ENCODE measurements around the gene LCP2. TPM values are rescaled to one million over a fixed set of nuclear protein-coding genes. Genes with fewer than 3 reads are reported as not detected.

The LCP2 gene
- total RNA-seq, 1 donor from 2014 or later, result 351 TPM

GRCh38 chr5:170201311-170201710 is 96.3 kb downstream of the LCP2 start:
- Mint-ChIP-seq H3K27ac (no peak overlapping the region), H3K9me3 (no peaks in the 10 kb centered on the region), H3K27me3 (ENCODE audit: insufficient read depth) (peaks cover 26% of the 10 kb centered on the region), H3K4me1 (ENCODE audit: low read depth) (no peaks in the 10 kb centered on the region), H3K36me3 (ENCODE audit: low read depth) (no peaks in the 10 kb centered on the region), H3K4me3 (no peak overlapping the region)
- no peak for DNase-seq (ENCODE audit: low spot score)
- intact Hi-C loops (cut with micrococcal nuclease), result no loop called here

DNA sequence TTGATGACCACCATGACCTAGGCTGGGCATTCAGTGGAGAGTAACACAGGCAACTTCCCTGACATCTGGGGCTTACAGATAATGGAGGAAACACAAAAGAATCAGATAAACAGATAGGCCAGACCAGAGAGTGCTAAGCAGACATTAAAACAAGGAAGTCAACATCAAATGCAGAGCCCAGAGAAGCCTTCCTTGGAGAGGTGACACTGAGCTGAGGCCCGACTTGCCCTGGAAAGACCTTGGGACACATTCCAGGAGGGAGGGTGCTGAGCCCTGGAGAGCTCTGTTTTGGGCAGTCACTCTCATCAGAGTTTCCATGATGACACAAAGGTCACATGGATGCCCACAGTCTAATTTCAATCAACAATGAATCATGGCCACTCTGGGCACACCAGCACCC is 96.7 kb downstream of the LCP2 start:
- intact Hi-C loops (cut with micrococcal nuclease), result no loop called here
- no peak overlapping the region for H3K27ac Mint-ChIP-seq
- H3K36me3 Mint-ChIP-seq (ENCODE audit: low read depth), result no peaks in the 10 kb centered on the region
- DNase-seq (ENCODE audit: low spot score), result no peak
- no peaks in the 10 kb centered on the region for H3K4me1 Mint-ChIP-seq (ENCODE audit: low read depth)
- no peak overlapping the region for H3K4me3 Mint-ChIP-seq
- peaks cover 26% of the 10 kb centered on the region for H3K27me3 Mint-ChIP-seq (ENCODE audit: insufficient read depth)
- no peaks in the 10 kb centered on the region for H3K9me3 Mint-ChIP-seq

Other genes with a start within 250 kb of the LCP2 start
- gene FOXI1, start 191.9 kb downstream of the LCP2 start, total RNA-seq, result not detected in 2 replicates
- gene C5orf58, start 64.8 kb downstream of the LCP2 start, total RNA-seq, result not detected in 2 replicates
- gene KCNMB1, start 91.6 kb upstream of the LCP2 start, total RNA-seq, result 0.03 TPM in 1 of 2 replicates, not detected in the other
- not detected in 2 replicates for gene KCNIP1, start 206.2 kb upstream of the LCP2 start, total RNA-seq

Measured in activated T-helper 1 cell treated with anti-CD3 and anti-CD28 coated beads, Interleukin-12 subunit alpha, Interleukin-12 subunit beta, Interleukin-2, Interleukin-4 antibody, amounts not matched to agents 30 ng/mL and 10 ng/mL and 1 ng/mL, durations not matched to agents 14 hours and 24 hours and 36 hours (primary cell).